Common myeloid progenitor, CD34-positive (primary cell): Measurements from ENCODE around the gene DLEC1.

ENCODE experiments used
- CTCF ChIA-PET: fragments of 350-600 bp; sonication (Branson Sonifier 250); formaldehyde crosslinking; loops from one replicate; lab custom pipeline; 2021; ENCODE audit warnings: antibody characterized with exemption; lab: Charles Lee
- POLR2A ChIA-PET: fragments of 350-600 bp; sonication (Branson Sonifier 250); formaldehyde crosslinking; loops from one replicate; lab custom pipeline; 2021; ENCODE audit warnings: antibody characterized with exemption; lab: Charles Lee
- DNase-seq, 3 donors: peaks; one replicate each; pipeline versions ENCODE4 v3.0.0 to v3.0.0-alpha.2; 2013
- H3K27ac ChIP-seq, 2 experiments: 1 replicate in 1 of 2; 2 replicates in 1 of 2; pipeline ENCODE4 v1.7.0; 2013; ENCODE audit warnings: inconsistent platforms in 2 of 2, low read length in 2 of 2, mild to moderate bottlenecking in 2 of 2, low read depth in 1 of 2, moderate library complexity in 1 of 2; ENCODE audit not compliant: severe bottlenecking in 2 of 2, insufficient read depth in 1 of 2, poor library complexity in 1 of 2
- H3K27me3 ChIP-seq, 5 experiments: replicated peaks in 2 of 5; 1 replicate in 3 of 5; 2 replicates in 2 of 5; pipeline versions ENCODE4 v1.6.1 to v1.7.0; 2013; ENCODE audit warnings: low read length in 4 of 5, mild to moderate bottlenecking in 2 of 5, moderate library complexity in 2 of 5, inconsistent platforms in 1 of 5; ENCODE audit not compliant: insufficient read depth in 5 of 5, control insufficient read depth in 4 of 5
- H3K36me3 ChIP-seq, 4 experiments: 1 replicate in 2 of 4; 2 replicates in 2 of 4; pipeline versions ENCODE4 v1.6.1 to v1.7.0; 2013; ENCODE audit warnings: low read length in 3 of 4, control low read depth in 1 of 4, mild to moderate bottlenecking in 1 of 4; ENCODE audit not compliant: control insufficient read depth in 4 of 4, insufficient read depth in 4 of 4
- H3K4me1 ChIP-seq, 4 experiments: 1 replicate in 3 of 4; 2 replicates in 1 of 4; pipeline versions ENCODE4 v1.6.1 to v1.7.1; 2013; ENCODE audit warnings: low read length in 3 of 4, mild to moderate bottlenecking in 3 of 4, control low read depth in 1 of 4, inconsistent platforms in 1 of 4, moderate library complexity in 1 of 4; ENCODE audit not compliant: control insufficient read depth in 4 of 4, insufficient read depth in 4 of 4; ENCODE audit errors: control extremely low read depth in 1 of 4
- H3K4me3 ChIP-seq, 7 experiments: 1 replicate in 4 of 7; 2 replicates in 3 of 7; pipeline versions ENCODE4 v1.5.1 to v1.7.0; 2013; ENCODE audit warnings: mild to moderate bottlenecking in 7 of 7, low read length in 6 of 7, moderate library complexity in 6 of 7, inconsistent platforms in 2 of 7, low read depth in 2 of 7, control low read depth in 1 of 7; ENCODE audit not compliant: insufficient read depth in 4 of 7, control insufficient read depth in 1 of 7; ENCODE audit errors: extremely low read depth in 1 of 7
- H3K9me3 ChIP-seq, 5 experiments: 1 replicate in 4 of 5; 2 replicates in 1 of 5; pipeline versions ENCODE4 v1.6.1 to v1.7.1; 2013; ENCODE audit warnings: low read length in 4 of 5, mild to moderate bottlenecking in 2 of 5, inconsistent platforms in 1 of 5, low read depth in 1 of 5, moderate library complexity in 1 of 5; ENCODE audit not compliant: control insufficient read depth in 4 of 5, insufficient read depth in 2 of 5; ENCODE audit errors: control extremely low read depth in 1 of 5
- WGBS: methylation state at CpG from one replicate; pipeline ENCODE4 v1.1.5; 2013; ENCODE audit not compliant: insufficient coverage; 5-methylcytosine and 5-hydroxymethylcytosine counted together

DLEC1 gene

GRCh38 chr3:38017445-38018295, 21.3 kb upstream of the DLEC1 start:
- Histone ChIP-seq H3K27me3 (no peaks in the 10 kb centered on the region), H3K27ac (peak overlapping the region in 1 of 2 experiments; percentile 50), H3K4me1 (no peaks in the 10 kb centered on the region), H3K9me3 (peaks cover 0 to 7% (median 3%) of the 10 kb centered on the region in 5 experiments), H3K36me3 (peaks cover 3 to 26% (median 7%) of the 10 kb centered on the region in 4 experiments), H3K4me3 (no peak overlapping the region)
- WGBS: 96% methylated on average over 9 of the region's 9 CpGs
- ChIA-PET CTCF (interaction anchor here (6.1 kb wide), 1 partner anchor 14 kb away, joined by 50 read pairs; no protein-coding TSS in a partner anchor), POLR2A (no interaction called here)
- no peak for DNase-seq

DNA sequence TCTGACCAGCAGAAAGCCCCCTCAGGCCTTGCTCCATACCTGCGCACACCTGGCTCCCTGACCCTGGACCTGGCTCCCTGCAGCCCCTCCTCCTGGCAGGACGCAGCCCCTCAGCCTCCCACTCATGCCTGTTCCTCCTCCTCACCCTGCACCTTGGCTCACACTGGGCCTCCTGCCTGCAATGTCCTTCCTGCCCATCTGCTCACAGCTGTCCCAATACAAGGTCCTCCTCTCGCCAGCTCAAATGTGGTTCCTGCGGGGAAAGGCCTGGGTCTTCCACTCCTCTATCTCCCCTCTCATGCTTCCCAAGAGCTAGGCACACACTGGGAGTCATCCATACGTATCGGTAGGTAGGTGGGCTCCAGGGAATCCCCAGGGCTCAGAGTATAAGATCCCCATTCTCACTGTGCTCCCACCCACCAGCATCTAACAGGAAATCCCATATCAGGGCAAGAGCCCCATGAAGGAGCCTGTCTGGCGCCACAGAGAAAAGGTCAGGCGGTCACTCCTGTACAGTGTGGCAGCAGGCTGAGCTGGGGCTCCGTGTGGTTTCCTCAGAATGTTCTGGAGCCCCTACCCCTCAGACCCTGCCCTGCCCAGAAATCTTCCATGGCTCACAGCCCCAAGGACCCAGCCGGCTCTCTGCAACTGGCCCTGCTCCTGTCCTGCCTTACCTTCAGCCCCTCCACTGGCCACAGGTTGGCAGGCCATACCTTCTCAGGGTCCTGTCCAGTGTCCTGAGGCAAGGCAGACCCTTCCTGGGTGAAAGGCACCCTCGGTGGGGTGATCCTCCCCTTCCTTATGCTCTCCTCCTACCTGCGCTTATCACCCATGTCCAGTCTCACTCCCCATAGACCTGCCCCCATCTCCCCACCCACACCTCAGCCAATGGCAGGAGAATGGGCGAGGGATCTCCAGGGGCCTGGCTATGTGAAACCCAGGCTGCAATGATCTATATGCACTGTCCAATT, 20.4 kb upstream of the DLEC1 start:
- H3K27ac ChIP-seq: peak overlapping the region in 1 of 2 experiments; percentile 50
- POLR2A ChIA-PET: no interaction called here

DNA sequence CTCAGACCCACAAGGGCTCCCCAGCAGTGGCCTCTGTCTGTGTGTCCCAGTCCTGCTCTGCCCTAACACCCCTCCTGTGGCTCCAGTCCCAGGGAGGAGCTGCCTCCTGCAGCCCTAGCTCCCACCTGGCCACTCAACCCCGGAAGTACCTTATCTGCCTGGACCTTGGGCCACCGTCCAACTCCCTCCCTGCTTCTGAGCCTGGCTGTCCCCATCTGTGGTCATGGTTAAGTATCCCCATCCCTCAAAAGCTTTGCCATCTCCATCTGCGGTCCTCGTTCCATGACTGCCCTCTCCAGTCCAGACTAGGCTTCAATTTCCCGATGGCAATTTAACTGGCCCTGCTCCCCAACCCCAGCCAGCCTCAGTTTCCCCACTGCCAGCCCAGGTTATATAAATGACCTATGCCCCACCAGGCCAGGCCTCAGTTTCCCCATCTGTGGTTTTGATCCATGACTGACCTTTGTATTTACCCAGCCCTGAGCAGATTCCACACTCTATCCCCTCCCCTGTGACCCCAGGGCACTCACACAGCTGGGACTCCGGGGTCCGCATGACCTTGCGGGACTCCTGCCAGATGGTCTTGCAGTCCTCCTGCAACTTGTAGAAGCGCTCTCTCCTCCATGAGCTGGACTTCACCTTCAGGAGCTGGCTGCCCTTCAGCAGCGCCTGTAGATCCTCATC, 19.2 kb upstream of the DLEC1 start:
- DNase-seq: no peak
- Histone ChIP-seq H3K9me3 (peaks cover 0 to 7% (median 3%) of the 10 kb centered on the region in 5 experiments), H3K36me3 (peaks cover 3 to 25% (median 7%) of the 10 kb centered on the region in 4 experiments), H3K27me3 (no peaks in the 10 kb centered on the region), H3K4me1 (peaks cover 2 to 10% (median 6%) of the 10 kb centered on the region in 4 experiments), H3K4me3 (no peak overlapping the region), H3K27ac (no peak overlapping the region)
- 98% methylated on average over 10 of the region's 10 CpGs for WGBS
- CTCF ChIA-PET: interaction anchor here (1.1 to 6.1 kb wide), 3 partner anchors 17 to 164 kb away, joined by 4 to 50 read pairs (median 4); no protein-coding TSS in a partner anchor
- POLR2A ChIA-PET: no interaction called here

More for the DNA sequence above, 20.4 kb upstream of the DLEC1 start:
- Histone ChIP-seq H3K9me3 (peaks cover 0 to 7% (median 3%) of the 10 kb centered on the region in 5 experiments), H3K4me3 (no peak overlapping the region), H3K4me1 (peaks cover under 1 to 2% (median 1%) of the 10 kb centered on the region in 4 experiments), H3K27me3 (no peaks in the 10 kb centered on the region), H3K36me3 (peaks cover 3 to 26% (median 7%) of the 10 kb centered on the region in 4 experiments)
- 93% methylated on average over 10 of the region's 13 CpGs for whole genome bisulfite sequencing
- no peak for DNase-seq
- CTCF ChIA-PET: interaction anchor here (6.1 kb wide), 1 partner anchor 15 kb away, joined by 50 read pairs; no protein-coding TSS in a partner anchor

DNA sequence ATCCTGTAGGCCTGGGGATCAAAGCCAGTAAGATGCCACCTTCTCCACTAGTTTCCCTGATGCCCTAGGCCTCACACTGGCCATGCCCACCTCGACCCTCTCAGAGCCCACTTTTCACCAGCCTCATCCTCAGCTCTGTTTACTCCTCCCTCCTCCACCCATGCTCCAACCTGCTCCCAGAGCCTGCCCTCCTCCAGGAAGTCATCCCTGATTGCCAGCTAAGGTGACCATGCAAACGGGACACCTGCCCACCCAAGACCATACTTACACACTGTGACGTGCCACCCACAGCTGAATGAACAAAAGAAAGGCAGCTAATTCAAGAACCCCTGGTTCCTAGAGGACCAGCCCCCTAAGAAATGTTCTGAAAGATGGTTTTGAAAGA, 18.7 kb upstream of the DLEC1 start:
- Histone ChIP-seq H3K27ac (no peak overlapping the region), H3K36me3 (peaks cover under 1 to 20% (median 6%) of the 10 kb centered on the region in 4 experiments), H3K4me1 (peaks cover 3 to 13% (median 9%) of the 10 kb centered on the region in 4 experiments), H3K27me3 (no peaks in the 10 kb centered on the region), H3K9me3 (peaks cover 0 to 7% (median 3%) of the 10 kb centered on the region in 5 experiments), H3K4me3 (no peak overlapping the region)
- DNase-seq: no peak
- ChIA-PET POLR2A (interaction anchor here (0.5 kb wide), 1 partner anchor 13 kb away, joined by 3 read pairs; no protein-coding TSS in a partner anchor), CTCF (interaction anchor here (0.8 to 6.1 kb wide), 4 partner anchors 17 to 165 kb away, joined by 3 to 50 read pairs (median 4); no protein-coding TSS in a partner anchor)
- WGBS: 80% methylated on average over 1 of the region's 3 CpGs

DNA sequence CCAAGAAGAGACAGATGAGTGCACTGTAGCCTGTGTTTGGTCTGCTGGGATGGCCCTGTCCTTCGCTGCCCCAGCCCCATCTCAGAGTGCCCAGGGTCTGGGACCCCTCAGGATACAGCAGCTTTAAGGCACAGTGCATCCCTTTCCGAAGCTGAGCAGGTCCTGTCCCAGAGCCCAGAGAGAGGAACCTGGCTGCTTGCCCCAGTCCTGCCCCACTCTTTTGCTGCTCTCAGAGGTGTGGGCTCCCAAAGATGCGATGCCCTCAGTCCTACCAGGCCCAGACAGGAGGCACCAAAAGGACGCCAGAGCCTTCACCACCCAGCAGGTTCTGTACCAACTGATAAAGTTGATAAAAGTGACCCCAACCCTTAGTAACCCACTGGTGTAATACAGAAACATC, 17.8 kb upstream of the DLEC1 start:
- H3K27me3 ChIP-seq: no peaks in the 10 kb centered on the region
- no peak overlapping the region for H3K27ac ChIP-seq
- DNase-seq: no peak
- peaks cover 0 to 12% (median 2%) of the 10 kb centered on the region in 4 experiments for H3K36me3 ChIP-seq
- peaks cover 0 to 4% (median 2%) of the 10 kb centered on the region in 5 experiments for H3K9me3 ChIP-seq
- WGBS: 95% methylated on average over 4 of the region's 4 CpGs
- H3K4me1 ChIP-seq: peaks cover 8 to 19% (median 14%) of the 10 kb centered on the region in 4 experiments
- POLR2A ChIA-PET: no interaction called here
- CTCF ChIA-PET: interaction anchor here (0.8 to 6.1 kb wide), 3 partner anchors 18 to 47 kb away, joined by 3 to 50 read pairs (median 6); no protein-coding TSS in a partner anchor
- H3K4me3 ChIP-seq: no peak overlapping the region

GRCh38 chr3:38022301-38022700, 16.7 kb upstream of the DLEC1 start:
- Histone ChIP-seq H3K9me3 (no peaks in the 10 kb centered on the region), H3K4me3 (no peak overlapping the region), H3K36me3 (peaks cover 0 to 4% (median 0%) of the 10 kb centered on the region in 4 experiments), H3K27me3 (peaks cover 0 to 2% (median 0%) of the 10 kb centered on the region in 5 experiments), H3K4me1 (peaks cover 8 to 19% (median 14%) of the 10 kb centered on the region in 4 experiments), H3K27ac (no peak overlapping the region)
- WGBS: 50% methylated on average over 2 of the region's 3 CpGs
- POLR2A ChIA-PET: no interaction called here
- CTCF ChIA-PET: interaction anchor here (1.0 to 6.1 kb wide), 6 partner anchors 8 to 279 kb away, joined by 3 to 50 read pairs (median 5); no protein-coding TSS in a partner anchor
- no peak for DNase-seq
